WERI-Rb-1 (cell line): ENCODE measurements around the gene SGCG.

Experiments used
- DNase-seq: peaks from one replicate; pipeline ENCODE4 v3.0.0-alpha.2; 2020
- H3K27ac ChIP-seq: fragments of 250-450 bp; sonication (Bioruptor Pico); 2 replicates; pipeline ENCODE4 v1.5.1; 2020; ENCODE audit warnings: mild to moderate bottlenecking, moderate library complexity
- H3K27me3 ChIP-seq: fragments of 250-450 bp; sonication (Bioruptor Pico); 2 replicates; pipeline ENCODE4 v1.5.1; 2021; ENCODE audit warnings: mild to moderate bottlenecking, low read depth, moderate library complexity; ENCODE audit not compliant: insufficient read depth, severe bottlenecking
- H3K36me3 ChIP-seq: fragments of 250-450 bp; sonication (Bioruptor Pico); 2 replicates; pipeline ENCODE4 v1.5.1; 2020; ENCODE audit warnings: mild to moderate bottlenecking, moderate library complexity
- H3K4me3 ChIP-seq: 2 replicates; pipeline ENCODE4 v1.5.1; 2011; ENCODE audit warnings: low read depth, mild to moderate bottlenecking, control low read depth, low read length
- H3K9me3 ChIP-seq: fragments of 250-450 bp; sonication (Bioruptor Pico); 2 replicates; pipeline ENCODE4 v1.5.1; 2021; ENCODE audit warnings: mild to moderate bottlenecking, moderate library complexity; ENCODE audit not compliant: severe bottlenecking
- TF ChIP-seq, protein P1 (sequence below): IDR thresholded peaks from 2 replicates; pipeline ENCODE4 v1.5.1; 2011; ENCODE audit warnings: low read depth, mild to moderate bottlenecking, control low read depth, inconsistent platforms, low read length

SGCG gene

GRCh38 chr13:23267571-23267970 lies 86.8 kb downstream of the SGCG start:
- no peak for DNase-seq
- H3K36me3 ChIP-seq: no peaks in the 10 kb centered on the region
- no peak overlapping the region for H3K4me3 ChIP-seq
- H3K9me3 ChIP-seq: no peaks in the 10 kb centered on the region
- peaks cover 68% of the 10 kb centered on the region for H3K27me3 ChIP-seq
- TF ChIP-seq, protein P1, sequence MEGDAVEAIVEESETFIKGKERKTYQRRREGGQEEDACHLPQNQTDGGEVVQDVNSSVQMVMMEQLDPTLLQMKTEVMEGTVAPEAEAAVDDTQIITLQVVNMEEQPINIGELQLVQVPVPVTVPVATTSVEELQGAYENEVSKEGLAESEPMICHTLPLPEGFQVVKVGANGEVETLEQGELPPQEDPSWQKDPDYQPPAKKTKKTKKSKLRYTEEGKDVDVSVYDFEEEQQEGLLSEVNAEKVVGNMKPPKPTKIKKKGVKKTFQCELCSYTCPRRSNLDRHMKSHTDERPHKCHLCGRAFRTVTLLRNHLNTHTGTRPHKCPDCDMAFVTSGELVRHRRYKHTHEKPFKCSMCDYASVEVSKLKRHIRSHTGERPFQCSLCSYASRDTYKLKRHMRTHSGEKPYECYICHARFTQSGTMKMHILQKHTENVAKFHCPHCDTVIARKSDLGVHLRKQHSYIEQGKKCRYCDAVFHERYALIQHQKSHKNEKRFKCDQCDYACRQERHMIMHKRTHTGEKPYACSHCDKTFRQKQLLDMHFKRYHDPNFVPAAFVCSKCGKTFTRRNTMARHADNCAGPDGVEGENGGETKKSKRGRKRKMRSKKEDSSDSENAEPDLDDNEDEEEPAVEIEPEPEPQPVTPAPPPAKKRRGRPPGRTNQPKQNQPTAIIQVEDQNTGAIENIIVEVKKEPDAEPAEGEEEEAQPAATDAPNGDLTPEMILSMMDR: no peak
- H3K27ac ChIP-seq: no peak overlapping the region

- Histone ChIP-seq H3K27ac (no peak overlapping the region), H3K9me3 (no peaks in the 10 kb centered on the region), H3K36me3 (no peaks in the 10 kb centered on the region), H3K27me3 (peaks cover 69% of the 10 kb centered on the region), H3K4me3 (no peak overlapping the region)
- TF ChIP-seq, protein P1: no peak
- no peak for DNase-seq
Observed at GRCh38 chr13:23268441-23268840, 87.7 kb downstream of the SGCG start.

DNA sequence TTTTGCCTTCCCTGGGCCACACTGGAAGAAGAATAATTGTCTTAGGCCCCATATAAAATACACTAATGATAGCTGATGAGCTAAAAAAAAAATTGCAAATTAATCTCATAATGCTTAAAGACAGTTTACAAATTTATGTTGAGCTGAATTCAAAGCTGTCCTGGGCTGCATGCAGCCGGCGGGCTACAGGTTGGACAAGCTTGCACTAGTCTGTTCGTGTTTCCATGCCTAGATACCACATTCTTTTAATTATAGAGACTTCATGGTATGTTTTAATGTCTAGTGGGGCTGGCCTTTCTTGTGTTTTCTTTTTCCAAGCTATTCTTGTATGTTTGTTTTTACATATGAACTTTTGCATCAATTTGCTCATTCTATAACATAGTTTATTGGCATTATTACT lies 90.6 kb downstream of the SGCG start:
- TF ChIP-seq, protein P1: no peak
- Histone ChIP-seq H3K4me3 (no peak overlapping the region), H3K9me3 (no peaks in the 10 kb centered on the region), H3K27ac (no peak overlapping the region), H3K36me3 (no peaks in the 10 kb centered on the region), H3K27me3 (peaks cover 46% of the 10 kb centered on the region)
- no peak for DNase-seq

DNA sequence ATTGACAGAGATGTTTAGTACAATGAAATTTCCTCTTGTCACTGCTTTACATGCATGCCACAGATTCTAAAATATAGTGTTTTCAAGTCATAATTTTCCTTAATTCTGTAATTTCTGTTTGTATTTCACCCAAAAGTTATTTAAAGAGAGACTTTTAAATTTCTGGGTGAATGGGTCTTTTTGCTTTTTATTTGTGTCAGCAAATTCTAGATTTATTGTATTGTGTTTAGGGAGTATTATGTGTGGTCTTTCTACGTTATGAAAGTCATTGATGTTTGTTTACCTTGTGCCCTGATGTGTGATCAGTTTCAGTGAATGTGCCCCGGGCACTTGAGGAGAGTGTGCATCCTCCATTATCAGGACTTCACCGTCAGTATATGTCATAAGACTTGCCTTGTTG lies 92.7 kb downstream of the SGCG start:
- Histone ChIP-seq H3K4me3 (no peak overlapping the region), H3K27me3 (peaks cover 28% of the 10 kb centered on the region), H3K9me3 (no peaks in the 10 kb centered on the region), H3K27ac (no peak overlapping the region), H3K36me3 (no peaks in the 10 kb centered on the region)
- no peak for DNase-seq
- TF ChIP-seq, protein P1: no peak

GRCh38 chr13:23279321-23279720 lies 98.5 kb downstream of the SGCG start:
- Histone ChIP-seq H3K9me3 (peaks cover 4% of the 10 kb centered on the region), H3K27me3 (peaks cover 42% of the 10 kb centered on the region), H3K4me3 (no peak overlapping the region), H3K36me3 (no peaks in the 10 kb centered on the region), H3K27ac (no peak overlapping the region)
- no peak for DNase-seq
- TF ChIP-seq, protein P1: no peak

DNA sequence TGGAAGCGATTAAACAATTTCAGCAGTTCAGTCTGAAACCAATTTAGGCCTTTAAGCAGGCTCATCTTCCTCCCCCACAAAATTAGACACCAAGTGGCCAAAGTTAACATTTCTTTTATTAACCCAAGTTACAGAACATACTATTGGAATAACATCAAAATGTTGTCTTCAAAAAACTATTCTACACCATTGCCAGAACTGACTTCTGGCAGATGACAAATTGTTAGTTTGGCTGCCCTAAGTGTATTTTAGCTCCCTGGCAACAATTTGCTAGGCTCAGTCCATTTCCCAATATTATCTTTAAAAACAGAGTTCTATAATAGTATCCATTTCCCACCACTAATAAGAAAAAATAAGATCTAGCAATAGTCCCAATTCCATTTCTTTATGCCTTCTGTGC lies 107.8 kb downstream of the SGCG start:
- Histone ChIP-seq H3K27ac (no peak overlapping the region), H3K9me3 (no peaks in the 10 kb centered on the region), H3K4me3 (no peak overlapping the region), H3K36me3 (no peaks in the 10 kb centered on the region), H3K27me3 (peaks cover 73% of the 10 kb centered on the region)
- DNase-seq: no peak
- TF ChIP-seq, protein P1: no peak
